Endothelial cell of umbilical vein (primary cell): Measurements from ENCODE around the gene PDAP1. TPM values are rescaled to one million over a fixed set of nuclear protein-coding genes. Genes with fewer than 3 reads are reported as not detected.

Experiments used
- BruUV-seq: library from RNA; stranded (reverse); fragments of 400-500 nt; replicated peaks from 2 replicates; lab custom pipeline; 2021; lab: Mats Ljungman, UMichigan
- CTCF ChIA-PET: fragments of 300-600, 350-600 bp; sonication (Branson Sonifier 250); formaldehyde crosslinking; loops from one replicate; lab custom pipeline; 2021; ENCODE audit warnings: antibody characterized with exemption, inconsistent platforms; lab: Charles Lee
- POLR2A ChIA-PET: fragments of 300-600, 350-600 bp; sonication (Branson Sonifier 250); formaldehyde crosslinking; loops from one replicate; lab custom pipeline; 2021; ENCODE audit warnings: antibody characterized with exemption, inconsistent platforms; lab: Charles Lee
- DNase-seq: peaks from one replicate; pipeline ENCODE4 v3.0.0-alpha.2; 2011; ENCODE audit warnings: low read depth, low spot score
- FAIRE-seq: peaks from 2 replicates; lab custom pipeline; 2011; peaks lifted over from hg19 to GRCh38; lab: Jason Lieb, UNC
- H2AFZ ChIP-seq: 2 replicates; pipeline ENCODE4 v1.6.0; 2012; ENCODE audit warnings: low read depth, low read length, control low read depth, inconsistent platforms
- H3K27ac ChIP-seq: 2 replicates; pipeline ENCODE4 v1.5.1; 2011; ENCODE audit warnings: low read depth, mild to moderate bottlenecking, control low read depth, low read length, moderate library complexity; ENCODE audit not compliant: insufficient read depth
- H3K27me3 ChIP-seq, 2 experiments: 2 replicates each; pipeline versions ENCODE4 v1.6.0 to v1.6.1; 2011; ENCODE audit warnings: low read length in 2 of 2, mixed read lengths in 1 of 2; ENCODE audit not compliant: control insufficient read depth in 2 of 2, insufficient read depth in 2 of 2
- H3K36me3 ChIP-seq, 2 experiments: 2 replicates in 1 of 2; 3 replicates in 1 of 2; pipeline ENCODE4 v1.5.1; 2011; ENCODE audit warnings: low read length in 2 of 2, mild to moderate bottlenecking in 1 of 2, moderate library complexity in 1 of 2; ENCODE audit not compliant: control insufficient read depth in 2 of 2, insufficient read depth in 2 of 2; ENCODE audit errors: extremely low read depth in 1 of 2
- H3K4me1 ChIP-seq: 3 replicates; pipeline ENCODE4 v1.5.1; 2011; ENCODE audit warnings: mild to moderate bottlenecking, low read length; ENCODE audit not compliant: control insufficient read depth, insufficient read depth; ENCODE audit errors: extremely low read depth
- H3K4me2 ChIP-seq: 2 replicates; pipeline ENCODE4 v1.6.1; 2011; ENCODE audit warnings: low read length, control low read depth, mixed read lengths; ENCODE audit not compliant: insufficient read depth
- H3K4me3 ChIP-seq, 3 experiments: fragments of 200-600 bp in 1 of 3; sonication (generic), shearing (Covaris generic) in 1 of 3; replicated peaks in 1 of 3; 2 replicates each; pipeline ENCODE4 v1.5.1; 2011 to 2016; ENCODE audit warnings: control low read depth in 3 of 3, low read length in 3 of 3, mild to moderate bottlenecking in 2 of 3, inconsistent platforms in 1 of 3, low read depth in 1 of 3, moderate library complexity in 1 of 3; ENCODE audit not compliant: insufficient read depth in 1 of 3
- H3K79me2 ChIP-seq: 2 replicates; pipeline ENCODE4 v1.6.0; 2012; ENCODE audit warnings: low read length, inconsistent platforms; ENCODE audit not compliant: control insufficient read depth, insufficient read depth
- H3K9ac ChIP-seq: replicated peaks from 2 replicates; pipeline ENCODE3; 2011; ENCODE audit warnings: low read length, control low read depth; ENCODE audit not compliant: insufficient read depth; ENCODE audit errors: extremely low read depth
- H3K9me1 ChIP-seq: replicated peaks from 3 replicates; pipeline ENCODE4 v1.6.0; 2011; ENCODE audit warnings: mild to moderate bottlenecking, low read length; ENCODE audit not compliant: control insufficient read depth, insufficient read depth; ENCODE audit errors: extremely low read depth
- H3K9me3 ChIP-seq: replicated peaks from 2 replicates; pipeline ENCODE4 v1.5.1; 2012; ENCODE audit warnings: low read length, inconsistent platforms; ENCODE audit not compliant: control insufficient read depth, insufficient read depth
- H4K20me1 ChIP-seq: replicated peaks from 2 replicates; pipeline ENCODE3; 2011; ENCODE audit warnings: mild to moderate bottlenecking, low read length; ENCODE audit not compliant: control insufficient read depth, insufficient read depth; ENCODE audit errors: extremely low read depth
- CTCF ChIP-seq, 2 donors: IDR thresholded peaks; 1 replicate in 1 of 2; 2 replicates in 1 of 2; pipeline ENCODE4 v1.5.1; 2011; ENCODE audit warnings: low read length in 2 of 2, mild to moderate bottlenecking in 2 of 2, moderate library complexity in 2 of 2, control low read depth in 1 of 2, inconsistent platforms in 1 of 2, low read depth in 1 of 2; ENCODE audit not compliant: insufficient read depth in 1 of 2; ENCODE audit errors: extremely low read depth in 1 of 2
- EZH2 ChIP-seq: IDR thresholded peaks from 2 replicates; pipeline ENCODE4 v1.6.1; 2012; ENCODE audit warnings: borderline replicate concordance, low read depth, mild to moderate bottlenecking, moderate library complexity, low read length, inconsistent platforms; ENCODE audit not compliant: severe bottlenecking
- FOS ChIP-seq: IDR thresholded peaks from 2 replicates; pipeline ENCODE4 v1.6.1; 2011; ENCODE audit warnings: mild to moderate bottlenecking, low read length, moderate library complexity, borderline replicate concordance; ENCODE audit not compliant: insufficient read depth
- GATA2 ChIP-seq: IDR thresholded peaks from 2 replicates; pipeline ENCODE4 v1.7.0; 2011; ENCODE audit warnings: low read depth, mild to moderate bottlenecking, moderate library complexity, mixed read lengths, low read length; ENCODE audit not compliant: insufficient read length, insufficient read depth
- JUN ChIP-seq: IDR thresholded peaks from 2 replicates; pipeline ENCODE4 v1.6.1; 2011; ENCODE audit warnings: borderline replicate concordance, low read depth; ENCODE audit not compliant: insufficient read length, insufficient read depth
- MAX ChIP-seq: IDR thresholded peaks from 2 replicates; pipeline ENCODE4 v1.6.1; 2011; ENCODE audit not compliant: insufficient read depth, insufficient read length
- MYC ChIP-seq: IDR thresholded peaks from one replicate; pipeline ENCODE4 v1.6.1; 2011; ENCODE audit warnings: mild to moderate bottlenecking, low read depth, low read length
- POLR2A ChIP-seq: IDR thresholded peaks from 2 replicates; pipeline ENCODE4 v1.6.1; 2012; ENCODE audit warnings: low read depth, mild to moderate bottlenecking, control low read depth, low read length
- POLR2AphosphoS5 ChIP-seq: IDR thresholded peaks from 2 replicates; pipeline ENCODE4 v1.6.1; 2012; ENCODE audit warnings: low read depth, mild to moderate bottlenecking, control low read depth, low read length, moderate library complexity; ENCODE audit not compliant: insufficient read depth
- dilution Hi-C: fragments of 300-500 bp; cut with MboI; formaldehyde crosslinking; loops from one replicate; pipeline ENCODE4 v1.15.0; 2019; ENCODE audit warnings: low sequenced_read_pairs; ENCODE audit not compliant: extremely low pct_ligation_motif_present
- intact Hi-C: fragments of 100-400 bp; cut with micrococcal nuclease; formaldehyde crosslinking; loops from one replicate; pipeline ENCODE4 v1.10.0; 2022
- polyA plus RNA-seq, 4 experiments: library from polyadenylated mRNA; depleted of rRNA in 3 of 4; stranded (reverse) in 3 of 4; unstranded in 1 of 4; fragments of >200 nt; gene quantifications; 2 replicates each; pipeline versions ENCODE4 v1.2.1 to v1.2.3, GENCODE V29; 2011 to 2012; ENCODE audit warnings: missing spikeins in 1 of 4
- total RNA-seq: library from RNA; stranded (reverse); gene quantifications from 2 replicates; pipeline ENCODE4 v1.2.3, GENCODE V29; 2021

Gene PDAP1
- total and polyA plus RNA-seq, 2 donors (not counting 3 experiments of a cell fraction or from before 2014, with no cell fraction given): 32.6 to 150 TPM

DNA sequence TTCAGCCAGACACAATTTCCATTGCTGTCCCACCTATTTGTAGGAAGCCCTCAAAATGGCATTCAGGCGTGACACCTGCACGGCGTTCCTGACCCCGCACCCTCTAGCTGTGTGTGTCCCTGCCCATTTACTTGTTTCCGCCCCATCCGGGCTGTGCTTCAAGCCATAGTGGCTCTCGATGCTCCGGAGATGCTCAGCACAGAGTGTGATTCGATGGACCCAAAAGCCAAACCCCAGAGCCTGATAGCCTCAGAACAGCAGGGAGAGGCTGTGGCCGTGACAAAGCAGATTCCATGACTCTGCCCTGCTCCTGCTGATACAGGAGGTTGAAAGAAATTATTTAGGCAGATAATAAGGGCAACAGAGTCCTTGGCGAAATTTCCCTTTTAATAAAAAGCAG lies 13.8 kb upstream of the PDAP1 start:
- POLR2A ChIA-PET: no interaction called here

More for the DNA sequence above, 13.8 kb upstream of the PDAP1 start:
- dilution Hi-C loops (no loop called here), intact Hi-C loops (no loop called here)
- FAIRE-seq (no peak), DNase-seq (no peak)
- Histone ChIP-seq H3K9me3 (no peaks in the 10 kb centered on the region), H3K79me2 (no peaks in the 10 kb centered on the region), H3K4me3 (no peak overlapping the region), H3K9me1 (no peaks in the 10 kb centered on the region), H3K4me2 (no peak overlapping the region), H3K36me3 (peaks cover 10 to 45% of the 10 kb centered on the region in 2 experiments), H3K27me3 (no peaks in the 10 kb centered on the region), H3K9ac (no peak overlapping the region), H2AFZ (no peak overlapping the region), H4K20me1 (no peaks in the 10 kb centered on the region), H3K4me1 (no peaks in the 10 kb centered on the region), H3K27ac (no peak overlapping the region)
- CTCF ChIA-PET: interaction anchor here (1.5 kb wide), 1 partner anchor 9 kb away, joined by 3 read pairs; no protein-coding TSS in a partner anchor
- no peak for TF ChIP-seq POLR2AphosphoS5
- TF ChIP-seq MYC: no peak
- TF ChIP-seq MAX: no peak
- TF ChIP-seq CTCF (IDR thresholded peaks at IDR 0.05; ENCODE audit: extremely low read depth in 1 of 2, insufficient read depth in 1 of 2, low read depth in 1 of 2, low read length in 2 of 2): no peak
- TF ChIP-seq POLR2A: no peak
- no peak for TF ChIP-seq FOS
- TF ChIP-seq EZH2: no peak
- no peak for TF ChIP-seq JUN
- TF ChIP-seq GATA2: no peak
- no TSS peak for BruUV-seq
